NCI-H524 (cell line): Measurements from ENCODE around the gene SAXO2.
"Not testable (repeated sequence)": the region's sequence is repeated elsewhere in the genome, so short reads cannot be mapped to it uniquely, and the experiment has no call there.

Source experiments
- DNase-seq, 2 experiments: peaks; one replicate each; lab custom pipeline; 2025; lab: John Stamatoyannopoulos, UW

The SAXO2 gene

GRCh38 chr15:82313951-82314768 lies 51.5 kb downstream of the SAXO2 start:
- not testable (repeated sequence) for DNase-seq

GRCh38 chr15:82314769-82315518 lies 52.3 kb downstream of the SAXO2 start:
- no peak for DNase-seq

GRCh38 chr15:82315519-82316246 lies 53.1 kb downstream of the SAXO2 start:
- DNase-seq, result no peak

- DNase-seq, result not testable (repeated sequence)
Measured at GRCh38 chr15:82316247-82317090, 53.9 kb downstream of the SAXO2 start.

GRCh38 chr15:82317091-82317489 lies 54.5 kb downstream of the SAXO2 start:
- DNase-seq, result no peak

- DNase-seq, result not testable (repeated sequence)
Measured at GRCh38 chr15:82317516-82317915, 54.9 kb downstream of the SAXO2 start.

GRCh38 chr15:82318281-82318680 lies 55.7 kb downstream of the SAXO2 start:
- DNase-seq, result not testable (repeated sequence)

GRCh38 chr15:82319522-82320278 lies 57.1 kb downstream of the SAXO2 start:
- DNase-seq, result not testable (repeated sequence)

- DNase-seq, result not testable (repeated sequence)
Measured at GRCh38 chr15:82320861-82321260, 58.2 kb downstream of the SAXO2 start.

- DNase-seq, result not testable (repeated sequence)
Measured at GRCh38 chr15:82322488-82322887, 59.9 kb downstream of the SAXO2 start.

- not testable (repeated sequence) for DNase-seq
Measured at GRCh38 chr15:82324831-82325230, 62.2 kb downstream of the SAXO2 start.

- DNase-seq, result not testable (repeated sequence)
Measured at GRCh38 chr15:82325646-82326045, 63.0 kb downstream of the SAXO2 start.

GRCh38 chr15:82326896-82327295 lies 64.3 kb downstream of the SAXO2 start:
- not testable (repeated sequence) for DNase-seq

- DNase-seq, result not testable (repeated sequence)
Measured at GRCh38 chr15:82327372-82327771, 64.8 kb downstream of the SAXO2 start.

GRCh38 chr15:82329039-82329438 lies 66.4 kb downstream of the SAXO2 start:
- DNase-seq, result not testable (repeated sequence)

GRCh38 chr15:82330921-82331320 lies 68.3 kb downstream of the SAXO2 start:
- DNase-seq, result not testable (repeated sequence)

GRCh38 chr15:82331576-82332304 lies 69.1 kb downstream of the SAXO2 start:
- not testable (repeated sequence) for DNase-seq

- not testable (repeated sequence) for DNase-seq
Measured at GRCh38 chr15:82332711-82333602, 70.3 kb downstream of the SAXO2 start.
